GM21515 (cell line): Measurements from ENCODE around the gene IL20RB.

ENCODE experiments used
- ATAC-seq: cut with Tn5 transposase; IDR thresholded peaks from one replicate; pipeline ENCODE4 v1.9.1; 2021; ENCODE audit not compliant: unreplicated experiment

IL20RB gene

DNA sequence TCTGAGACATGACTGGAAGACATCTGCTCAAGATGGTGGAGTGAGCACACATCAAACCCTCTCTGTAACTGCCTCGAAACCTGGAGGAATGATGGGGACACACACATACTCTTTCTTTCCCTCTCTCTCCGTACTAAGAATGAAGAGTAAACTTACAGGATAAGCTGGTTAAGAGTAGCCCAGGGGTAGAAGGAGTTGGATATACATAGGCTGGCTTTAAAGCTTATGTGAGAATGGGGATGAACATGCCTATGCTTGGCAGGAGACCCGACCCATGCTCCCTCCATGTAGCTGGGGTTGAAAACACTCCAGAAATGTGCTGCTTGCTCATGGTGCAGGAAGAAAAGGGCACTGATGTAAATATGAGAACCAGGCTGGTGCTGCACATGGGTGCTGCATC is 68.9 kb downstream of the IL20RB start:
- ATAC-seq, result no peak

DNA sequence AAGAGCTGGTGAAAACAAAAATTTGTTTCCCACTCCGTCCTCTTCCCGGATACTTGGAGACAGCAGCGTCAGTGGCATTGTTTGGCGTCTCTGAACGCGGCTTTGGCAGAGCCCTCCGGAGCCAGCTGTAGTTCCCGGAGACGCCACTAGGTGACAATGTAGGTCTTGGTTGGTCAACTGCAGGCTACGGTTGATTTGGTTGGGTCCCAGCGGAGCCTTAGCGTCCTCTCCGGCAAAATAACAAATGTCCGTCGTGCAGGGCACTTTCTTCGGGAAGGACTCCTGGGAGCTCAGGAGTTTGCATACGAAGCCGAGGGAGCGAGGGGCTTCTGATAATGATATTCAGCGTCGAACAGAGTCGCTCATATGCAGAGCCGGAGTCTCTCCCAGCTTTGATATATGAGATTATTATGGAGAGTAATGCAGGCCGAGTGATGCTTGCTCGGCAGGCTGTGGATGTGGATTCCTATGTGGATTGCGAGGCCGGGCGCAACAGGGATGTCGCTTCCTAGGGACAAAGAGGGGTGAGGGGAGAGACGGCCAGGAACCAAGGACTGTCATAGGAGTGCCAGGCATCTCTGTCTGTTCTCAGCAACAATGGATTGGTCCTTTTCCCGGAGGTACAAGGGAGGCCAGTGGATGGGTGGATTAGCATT is 74.8 kb downstream of the IL20RB start:
- ATAC-seq, result peak; percentile 74

DNA sequence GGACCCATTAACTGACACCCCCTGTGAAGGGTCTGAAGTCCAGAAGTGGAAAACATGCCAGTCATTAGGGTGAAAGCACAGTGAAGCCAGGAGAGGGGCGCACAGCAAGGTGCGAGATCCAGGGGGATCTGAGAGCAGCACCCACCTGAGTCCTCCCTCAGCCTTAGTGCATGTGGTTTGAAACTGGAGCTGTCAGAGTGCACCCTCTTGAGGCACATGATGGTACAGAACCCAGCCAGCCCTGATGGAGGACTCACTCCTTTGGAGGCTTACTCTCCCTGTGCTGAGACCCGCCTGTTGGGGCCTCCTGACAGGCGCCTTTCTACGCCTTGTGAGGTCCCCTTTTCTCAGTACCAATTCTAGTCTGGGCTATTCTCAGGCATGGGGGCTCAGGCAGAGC is 77.8 kb downstream of the IL20RB start:
- ATAC-seq, result no peak

DNA sequence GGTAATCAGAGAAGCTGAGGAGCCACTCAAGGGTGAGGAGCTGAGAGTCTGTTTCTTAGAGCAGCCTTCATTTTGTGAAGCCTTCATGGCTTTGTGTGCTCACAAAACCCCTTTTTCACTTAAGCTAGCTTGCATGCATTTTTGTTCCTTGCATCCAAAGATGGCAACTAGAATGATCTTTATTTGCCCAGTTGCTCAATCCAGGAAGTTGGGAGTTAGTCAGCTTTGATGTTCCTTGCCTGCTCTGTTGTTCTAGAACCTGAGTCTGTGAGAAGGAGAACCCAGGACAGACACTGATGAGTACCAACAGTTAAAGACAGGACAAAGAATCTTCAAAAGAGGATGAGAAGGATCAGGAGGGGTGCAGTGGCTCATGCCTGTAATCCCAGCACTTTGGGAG is 81.8 kb downstream of the IL20RB start:
- no peak for ATAC-seq

DNA sequence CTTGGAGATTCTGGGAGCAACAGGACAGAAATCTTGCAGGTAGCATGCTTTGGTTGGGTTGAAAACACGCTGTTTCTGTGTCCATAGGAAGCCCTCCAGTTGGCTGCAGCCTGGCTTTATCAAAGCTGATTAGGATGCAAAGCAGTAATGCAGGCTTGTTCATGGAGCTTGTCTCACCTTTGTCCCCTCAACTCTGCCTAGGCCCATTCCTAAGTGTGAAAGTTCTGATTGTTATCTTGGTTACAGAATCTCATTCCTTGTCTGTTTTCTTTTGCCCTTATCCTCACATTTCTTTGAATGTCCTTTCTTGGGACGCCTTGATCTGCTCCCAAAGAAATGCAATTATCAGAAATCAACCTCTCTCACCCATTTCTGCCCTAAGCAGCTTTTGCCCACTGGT is 83.5 kb downstream of the IL20RB start:
- no peak for ATAC-seq

DNA sequence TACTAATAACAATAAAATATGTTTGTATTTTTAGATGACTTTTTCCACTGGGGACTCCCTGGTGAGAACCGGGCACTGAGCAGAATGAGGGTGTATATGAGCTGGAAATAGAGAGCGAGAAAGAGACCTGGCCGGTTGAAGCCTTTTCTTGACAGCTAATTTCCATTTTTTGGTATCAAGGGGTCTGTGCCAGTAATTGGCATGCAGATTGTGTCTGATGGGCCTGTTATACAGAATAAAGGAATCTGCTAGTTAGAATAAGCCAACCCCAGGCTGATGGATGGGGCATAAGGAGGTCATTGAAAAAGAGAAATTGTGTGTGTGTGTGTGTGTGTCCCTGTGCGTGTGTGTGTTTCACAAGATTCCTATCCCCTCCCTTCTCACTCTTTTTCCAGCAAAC is 83.9 kb downstream of the IL20RB start:
- no peak for ATAC-seq

DNA sequence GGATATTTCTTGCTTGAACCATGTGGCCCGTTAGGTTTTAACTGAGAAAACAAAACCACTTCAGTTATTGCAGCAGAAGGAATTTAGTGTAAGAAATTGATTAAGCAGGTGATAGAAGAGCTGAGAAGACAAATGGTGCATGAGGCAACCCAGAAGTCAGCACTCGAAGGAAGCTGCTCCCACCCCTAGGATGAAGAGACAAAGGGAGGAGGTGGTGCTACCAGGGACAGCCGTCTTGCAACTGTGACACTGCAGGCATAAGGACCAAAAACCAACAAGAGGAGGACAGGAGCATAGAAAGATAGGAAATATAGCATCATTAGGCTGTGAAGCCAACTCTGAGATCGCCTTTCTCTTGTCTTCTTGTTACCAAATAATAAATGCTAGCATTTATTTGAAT is 89.0 kb downstream of the IL20RB start:
- no peak for ATAC-seq

DNA sequence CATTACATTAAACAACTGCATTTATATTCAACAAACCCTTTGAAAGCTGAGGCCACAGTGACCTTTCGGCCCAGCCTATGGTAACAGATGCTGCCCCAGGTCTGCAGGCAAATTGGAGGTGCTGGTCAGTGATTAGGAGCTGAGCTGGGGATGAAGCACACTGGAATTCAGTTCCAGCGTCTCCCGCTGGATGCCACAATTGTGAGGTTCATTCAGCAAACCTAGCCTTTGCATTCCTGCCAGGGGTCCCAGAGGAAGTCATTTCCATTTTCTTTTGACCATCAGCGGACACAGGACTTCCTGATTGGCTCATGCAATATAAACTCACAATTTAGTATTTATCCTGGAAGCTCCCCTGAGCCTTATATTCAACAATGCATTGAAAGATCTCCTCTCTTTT is 89.5 kb downstream of the IL20RB start:
- no peak for ATAC-seq

DNA sequence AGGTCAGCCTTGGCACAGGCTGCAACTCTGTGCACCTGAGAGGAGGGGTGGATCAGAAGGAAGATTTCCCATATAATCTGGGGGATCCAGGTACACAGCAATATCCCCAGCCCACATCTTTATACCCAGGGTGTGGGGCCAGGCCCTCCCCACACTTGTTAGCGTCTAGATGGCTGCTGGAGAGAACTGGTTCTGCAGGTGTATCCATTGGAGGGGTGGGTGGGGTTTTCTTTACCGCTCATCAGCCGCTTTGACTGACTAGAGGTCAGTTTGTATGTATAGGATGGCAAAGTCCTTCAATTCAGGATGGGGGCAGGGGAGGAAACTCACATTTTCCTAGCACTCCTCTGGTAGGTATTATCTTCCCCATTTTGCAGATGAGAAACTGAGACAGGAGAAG is 92.5 kb downstream of the IL20RB start:
- no peak for ATAC-seq

DNA sequence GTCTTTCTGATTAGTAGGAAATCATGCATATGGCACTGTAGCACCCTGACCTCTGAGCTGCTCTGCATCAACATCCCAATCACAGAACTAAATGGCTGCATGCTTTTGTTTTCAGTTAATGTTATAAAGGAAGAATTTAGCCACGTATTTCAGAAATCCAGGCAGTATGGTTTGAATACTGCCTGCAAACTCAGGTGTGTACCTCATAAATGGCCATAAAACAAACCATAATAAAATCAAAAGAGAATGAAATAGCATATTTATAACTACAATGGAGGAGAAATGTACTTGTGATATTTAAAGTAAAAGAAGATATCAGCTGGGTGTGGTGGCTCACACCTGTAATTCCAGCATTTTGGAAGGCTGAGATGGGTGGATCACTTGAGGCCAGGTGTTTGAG is 94.5 kb downstream of the IL20RB start:
- no peak for ATAC-seq
